PC-9 (cell line): ENCODE results near the gene CDC37.

Experiments
- CTCF ChIP-seq: fragments of 200-600 bp; sonication (generic); conservative IDR thresholded peaks from 2 replicates; pipeline ENCODE4 v1.6.1; 2017; ENCODE audit warnings: mixed run types, antibody characterized with exemption, mild to moderate bottlenecking, moderate library complexity
- EZH2 ChIP-seq: fragments of 200-600 bp; sonication (generic); IDR thresholded peaks from 2 replicates; pipeline ENCODE4 v1.8.0; 2017; ENCODE audit warnings: antibody characterized with exemption, low read depth

GRCh38 chr19:10392120-10392519, 11.2 kb downstream of the CDC37 start:
- no peak for TF ChIP-seq EZH2
- no peak for TF ChIP-seq CTCF
